DND-41 (cell line): ENCODE results near the gene P4HB.

Experiments
- ATAC-seq: fragments of 200-7000 bp; cut with Tn5 transposase; 3 replicates; pipeline ENCODE4 v1.9.1; 2021; ENCODE audit warnings: low read depth; ENCODE audit not compliant: insufficient read depth
- DNase-seq: peaks from one replicate; pipeline ENCODE4 v3.0.0-alpha.2; 2020
- H2AFZ ChIP-seq: 2 replicates; pipeline ENCODE4 v1.6.0; 2012; ENCODE audit warnings: low read depth, low read length
- H3K27ac ChIP-seq: 2 replicates; pipeline ENCODE4 v1.5.1; 2012; ENCODE audit warnings: low read length, inconsistent platforms
- H3K27me3 ChIP-seq: fragments of 200-600 bp; sonication (generic); 2 replicates; pipeline ENCODE4 v1.6.0; 2012; ENCODE audit warnings: low read length, mild to moderate bottlenecking, inconsistent platforms; ENCODE audit not compliant: insufficient read depth, poor library complexity
- H3K36me3 ChIP-seq: 2 replicates; pipeline ENCODE4 v1.5.1; 2012; ENCODE audit warnings: low read length, inconsistent platforms; ENCODE audit not compliant: insufficient read depth
- H3K4me1 ChIP-seq: 2 replicates; pipeline ENCODE4 v1.5.1; 2012; ENCODE audit warnings: mild to moderate bottlenecking, low read length; ENCODE audit not compliant: insufficient read depth
- H3K4me2 ChIP-seq: 2 replicates; pipeline ENCODE4 v1.6.0; 2012; ENCODE audit warnings: mild to moderate bottlenecking, moderate library complexity, low read length, inconsistent platforms; ENCODE audit not compliant: insufficient read depth
- H3K4me3 ChIP-seq, 2 experiments: fragments of 200-600 bp in 1 of 2; shearing (Covaris generic) in 1 of 2; 2 replicates each; pipeline ENCODE4 v1.5.1; 2012 to 2016; ENCODE audit warnings: inconsistent platforms in 2 of 2, low read length in 2 of 2, mild to moderate bottlenecking in 2 of 2, low read depth in 1 of 2, moderate library complexity in 1 of 2
- H3K79me2 ChIP-seq: 2 replicates; pipeline ENCODE4 v1.6.0; 2012; ENCODE audit warnings: low read length, inconsistent platforms; ENCODE audit not compliant: insufficient read depth
- H3K9ac ChIP-seq: 2 replicates; pipeline ENCODE4 v1.6.0; 2012; ENCODE audit warnings: low read depth, mild to moderate bottlenecking, inconsistent platforms, low read length, moderate library complexity
- H3K9me3 ChIP-seq: 2 replicates; pipeline ENCODE4 v1.5.1; 2012; ENCODE audit warnings: low read length, moderate library complexity, mild to moderate bottlenecking, inconsistent platforms; ENCODE audit not compliant: insufficient read depth, severe bottlenecking
- H4K20me1 ChIP-seq: 2 replicates; pipeline ENCODE4 v1.6.0; 2012; ENCODE audit warnings: low read length; ENCODE audit not compliant: insufficient read depth
- CTCF ChIP-seq: IDR thresholded peaks from 2 replicates; pipeline ENCODE4 v1.5.1; 2012; ENCODE audit warnings: borderline replicate concordance, low read length, moderate library complexity, mild to moderate bottlenecking; ENCODE audit not compliant: poor library complexity, severe bottlenecking; ENCODE audit errors: extremely low read depth
- EZH2 ChIP-seq: IDR thresholded peaks from 3 replicates; pipeline ENCODE4 v1.6.1; 2012; ENCODE audit warnings: borderline replicate concordance, low read depth, mild to moderate bottlenecking, moderate library complexity, low read length, inconsistent platforms; ENCODE audit not compliant: severe bottlenecking

Gene P4HB

GRCh38 chr17:81884968-81885367, 24.6 kb upstream of the P4HB start:
- peaks cover 65% of the 10 kb centered on the region for H3K79me2 ChIP-seq
- ATAC-seq: peak; percentile 21; the same call in 1 of the 3 replicates

GRCh38 chr17:81884520-81884919, 24.2 kb upstream of the P4HB start:
- Histone ChIP-seq H4K20me1 (peaks cover 53% of the 10 kb centered on the region), H3K4me2 (no peak overlapping the region), H3K36me3 (peaks cover 87% of the 10 kb centered on the region), H3K79me2 (peaks cover 65% of the 10 kb centered on the region), H3K4me1 (peaks cover 24% of the 10 kb centered on the region), H3K9ac (no peak overlapping the region), H3K27ac (no peak overlapping the region), H2AFZ (no peak overlapping the region), H3K4me3 (no peak overlapping the region), H3K9me3 (no peaks in the 10 kb centered on the region), H3K27me3 (no peaks in the 10 kb centered on the region)
- ATAC-seq (peak; percentile 25; the same call in 1 of the 3 replicates), DNase-seq (no peak)
- TF ChIP-seq CTCF (no peak), EZH2 (no peak)

More at GRCh38 chr17:81884968-81885367, 24.6 kb upstream of the P4HB start:
- H3K27me3 ChIP-seq: no peaks in the 10 kb centered on the region
- H3K4me2 ChIP-seq: no peak overlapping the region
- no peak for DNase-seq
- no peak overlapping the region for H3K4me3 ChIP-seq
- H2AFZ ChIP-seq: no peak overlapping the region
- TF ChIP-seq EZH2 (no peak), CTCF (no peak)
- peaks cover 87% of the 10 kb centered on the region for H3K36me3 ChIP-seq
- no peaks in the 10 kb centered on the region for H3K9me3 ChIP-seq
- H3K4me1 ChIP-seq: peaks cover 29% of the 10 kb centered on the region
- peaks cover 57% of the 10 kb centered on the region for H4K20me1 ChIP-seq
- no peak overlapping the region for H3K27ac ChIP-seq
- H3K9ac ChIP-seq: no peak overlapping the region

- TF ChIP-seq CTCF: no peak
- no peak for TF ChIP-seq EZH2
- no peak overlapping the region for H3K4me3 ChIP-seq
Measured at GRCh38 chr17:81879121-81879520, 18.8 kb upstream of the P4HB start.

More at GRCh38 chr17:81879121-81879520, 18.8 kb upstream of the P4HB start:
- no peak overlapping the region for H3K9ac ChIP-seq
- no peak overlapping the region for H3K4me2 ChIP-seq
- peaks cover 3% of the 10 kb centered on the region; the same call in 1 of the 2 replicates for H4K20me1 ChIP-seq
- H3K36me3 ChIP-seq: peaks cover 53% of the 10 kb centered on the region
- no peaks in the 10 kb centered on the region for H3K4me1 ChIP-seq
- no peak overlapping the region for H3K27ac ChIP-seq
- ATAC-seq (no peak; the same call in 2 of the 3 replicates), DNase-seq (no peak)
- H3K27me3 ChIP-seq: no peaks in the 10 kb centered on the region
- no peak overlapping the region for H2AFZ ChIP-seq
- H3K9me3 ChIP-seq: no peaks in the 10 kb centered on the region
- peaks cover 18% of the 10 kb centered on the region for H3K79me2 ChIP-seq
